COR-L47 (cell line): Measurements from ENCODE around the gene PTPRK.

Experiments
- DNase-seq: peaks from one replicate; lab custom pipeline; 2025; lab: John Stamatoyannopoulos, UW

Gene PTPRK

DNA sequence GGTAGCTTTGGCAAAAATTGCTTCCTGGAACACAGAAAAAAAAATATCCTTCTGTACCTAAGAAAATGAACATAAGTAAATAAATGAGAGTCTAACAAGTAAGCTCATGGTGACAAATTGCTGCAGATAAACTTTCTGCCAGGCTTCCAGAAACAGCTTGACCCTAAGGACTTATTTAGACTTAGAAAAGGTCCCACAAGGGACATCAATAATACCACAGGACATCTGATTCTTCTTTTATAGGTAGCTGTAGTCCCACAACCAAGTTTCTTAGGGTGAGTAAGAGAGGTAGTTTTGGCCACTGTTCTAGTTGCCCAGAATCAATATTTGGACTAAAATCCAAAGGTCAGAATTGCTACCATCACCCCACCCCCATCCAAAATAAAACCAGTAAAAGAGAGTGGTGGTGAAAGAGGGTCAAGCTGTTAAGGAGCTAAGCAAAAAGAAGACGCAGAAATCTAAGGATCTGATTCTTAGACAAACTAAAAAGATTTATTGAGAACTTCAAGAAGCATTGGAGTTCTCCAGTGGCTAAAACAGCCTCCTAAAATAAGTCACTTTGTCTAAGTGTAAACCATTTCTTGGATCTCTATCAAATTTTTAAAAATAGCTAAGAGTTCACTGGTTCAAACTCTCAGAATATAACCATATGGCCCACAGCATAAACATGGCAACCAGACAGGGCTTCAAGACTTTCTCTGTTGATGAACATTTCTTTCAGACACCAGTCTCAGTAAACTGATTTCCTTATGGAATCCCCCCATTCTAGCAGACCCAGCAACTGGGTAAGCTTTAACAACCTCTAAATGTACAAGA lies 180.6 kb downstream of the PTPRK start:
- DNase-seq = no peak

DNA sequence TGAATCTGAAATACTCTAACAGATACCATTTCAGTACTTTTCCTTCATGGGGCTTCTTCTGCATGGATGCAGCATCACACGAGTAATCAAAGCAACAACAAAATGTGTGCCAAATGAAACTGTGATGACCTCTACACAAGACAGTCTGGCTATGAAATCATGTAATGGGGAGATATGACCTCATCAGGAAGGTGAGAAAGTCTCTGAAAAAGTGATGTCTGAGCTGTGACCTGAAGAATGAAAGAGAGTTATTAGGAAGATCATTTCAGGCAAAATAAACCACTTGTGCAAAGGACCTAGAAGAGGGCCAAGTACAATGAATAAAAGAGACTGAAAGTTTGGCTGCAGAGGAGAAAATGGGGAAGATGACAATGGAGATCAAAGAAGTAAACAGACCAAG lies 182.8 kb downstream of the PTPRK start:
- no peak for DNase-seq

DNA sequence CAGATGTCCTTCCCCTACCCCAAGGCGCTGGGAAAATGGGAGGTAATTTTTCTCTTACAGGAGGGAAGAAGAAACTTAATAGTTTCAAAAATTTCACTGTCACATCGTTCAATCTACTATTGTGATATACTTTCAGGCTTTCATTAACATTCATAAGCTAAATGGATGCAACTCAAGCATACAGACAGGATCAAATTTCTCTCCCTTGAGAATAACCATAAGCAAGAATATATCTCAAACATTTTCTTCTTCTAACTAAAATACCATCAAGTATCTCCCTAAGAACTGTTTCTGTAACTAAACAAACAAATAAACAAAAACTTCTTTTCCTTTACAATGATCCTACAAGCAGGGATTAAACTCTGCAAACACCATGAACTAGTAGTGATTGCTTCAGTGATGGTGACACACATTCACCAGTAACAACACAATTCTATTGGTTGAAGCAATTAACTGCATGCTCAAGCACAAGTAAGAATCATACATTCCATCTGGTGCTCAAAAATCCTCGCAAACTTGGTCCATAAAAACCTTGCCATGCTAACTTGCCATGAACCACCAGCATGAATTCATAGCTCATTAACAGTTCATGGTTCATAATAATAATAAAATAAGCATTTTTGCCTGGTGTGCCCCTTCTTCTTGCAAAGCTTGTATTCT lies 183.8 kb downstream of the PTPRK start:
- no peak for DNase-seq

DNA sequence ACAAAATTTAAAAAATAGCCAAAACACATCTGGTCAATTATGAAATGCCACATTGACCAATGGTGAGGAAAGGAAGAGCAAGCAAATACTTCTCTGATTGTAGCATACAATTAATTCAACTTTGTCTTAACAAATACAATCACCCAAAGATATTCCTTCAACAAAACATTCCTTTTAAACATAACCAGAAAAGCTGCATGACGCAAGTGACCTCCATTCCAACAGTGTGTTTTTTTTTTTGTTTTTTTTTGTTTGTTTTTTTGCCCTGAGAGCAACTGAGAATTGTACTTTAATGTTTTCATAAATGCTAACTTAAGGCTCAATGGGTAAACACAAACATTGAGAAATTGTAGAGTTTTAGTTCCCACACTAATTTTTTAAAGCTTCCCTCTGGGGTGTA lies 184.4 kb downstream of the PTPRK start:
- DNase-seq = no peak

DNA sequence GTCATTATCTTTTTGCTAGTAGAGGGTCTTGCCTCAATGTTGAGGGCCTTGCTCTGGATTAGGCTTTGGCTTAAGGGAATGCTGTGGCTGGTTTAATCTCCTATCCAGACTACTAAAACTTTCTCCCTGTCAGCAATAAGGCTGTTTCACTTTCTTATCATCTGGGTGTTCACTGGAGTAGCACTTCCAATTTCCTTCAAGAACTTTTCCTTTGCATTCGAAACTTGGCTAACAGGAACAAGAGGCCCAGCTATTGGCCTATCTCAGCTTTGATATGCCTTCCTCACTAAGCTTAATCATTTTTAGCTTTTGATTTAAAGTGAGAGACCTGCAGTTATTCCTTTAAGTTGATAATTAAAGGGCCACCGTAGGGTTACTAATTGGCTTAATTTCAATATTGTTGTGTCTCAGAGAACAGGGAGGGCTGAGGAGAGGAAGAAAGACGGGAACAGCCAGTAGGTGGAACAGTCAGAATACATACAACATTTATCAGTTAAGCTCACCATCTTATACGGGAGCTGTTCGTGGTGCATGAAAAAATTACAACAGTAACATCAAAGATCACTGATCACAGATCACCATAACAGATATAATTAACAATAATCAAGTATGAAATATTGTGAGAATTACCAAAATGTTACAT lies 186.7 kb downstream of the PTPRK start:
- DNase-seq = no peak

DNA sequence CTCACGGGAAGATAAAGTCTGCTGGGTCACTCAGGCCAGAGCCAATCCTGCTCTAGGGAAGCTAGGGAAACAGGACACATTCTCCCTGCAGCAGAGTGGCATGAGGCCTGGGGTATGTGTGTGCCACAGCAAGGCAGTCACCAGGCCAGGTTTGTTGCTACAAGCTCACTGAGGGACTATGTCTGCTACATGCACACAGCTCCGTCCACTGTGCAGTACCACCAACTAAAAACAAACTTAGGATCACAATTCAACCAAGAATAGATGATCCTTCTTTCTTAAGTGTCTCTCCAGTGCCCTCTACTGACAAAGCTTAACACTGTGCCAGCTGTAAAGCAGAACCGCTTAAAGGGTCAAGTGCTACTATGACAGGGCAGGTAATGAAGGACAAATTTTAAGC lies 192.5 kb downstream of the PTPRK start:
- peak; percentile 15 for DNase-seq

DNA sequence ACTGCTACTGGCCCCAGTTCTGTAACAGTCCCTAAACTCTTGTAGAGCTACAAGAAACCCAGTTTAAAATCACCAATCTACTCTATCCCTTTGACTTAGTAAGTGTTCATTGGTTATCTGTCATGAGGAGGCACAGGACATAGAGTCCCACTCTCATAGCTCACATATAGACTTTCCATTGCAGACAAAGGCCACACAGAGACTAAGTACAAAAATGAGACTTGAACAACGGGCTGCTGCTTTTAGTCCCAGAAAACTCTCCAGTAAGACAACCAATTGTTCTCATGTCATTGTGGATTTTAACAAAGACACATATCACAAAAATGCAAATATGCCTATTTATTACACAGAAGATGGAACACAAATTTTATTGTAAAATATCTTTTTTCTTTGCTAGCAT lies 197.4 kb downstream of the PTPRK start:
- no peak for DNase-seq

DNA sequence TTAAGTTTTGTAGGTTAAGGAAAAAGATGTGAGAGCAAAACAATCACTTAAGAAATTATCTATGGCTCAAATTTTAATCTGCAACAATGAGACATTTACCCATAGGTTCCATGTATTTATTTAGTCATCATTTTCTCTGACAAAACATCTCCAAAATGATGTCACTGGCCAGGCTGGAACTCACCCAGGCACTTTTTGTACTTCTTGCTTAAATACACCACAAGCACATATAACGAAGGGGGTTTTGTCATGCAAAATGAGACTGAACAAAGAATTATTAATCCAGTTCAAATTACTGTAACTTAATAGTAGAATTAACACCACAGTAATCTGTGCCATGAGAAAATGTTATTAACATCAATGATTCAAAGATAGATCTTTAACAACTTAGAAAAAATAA lies 200.5 kb downstream of the PTPRK start:
- no peak for DNase-seq

DNA sequence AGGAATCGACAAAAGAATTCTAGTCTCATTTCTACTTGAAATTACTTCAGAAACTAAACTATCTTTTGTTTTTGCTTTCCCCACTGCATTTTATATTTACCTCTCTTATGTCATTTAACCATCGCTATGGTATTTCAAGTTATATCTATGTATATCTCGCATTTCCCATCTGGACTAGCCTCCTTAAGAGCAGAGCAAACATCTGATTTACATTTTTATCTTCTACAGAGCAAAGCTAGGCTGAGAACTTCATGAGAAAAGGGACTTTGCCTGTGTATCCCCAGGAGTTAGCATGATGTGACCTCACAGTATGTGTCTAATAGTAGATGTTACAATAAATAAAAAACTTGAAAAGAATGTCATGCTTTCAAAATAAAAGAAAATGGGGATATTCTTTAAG lies 201.2 kb downstream of the PTPRK start:
- DNase-seq = no peak

DNA sequence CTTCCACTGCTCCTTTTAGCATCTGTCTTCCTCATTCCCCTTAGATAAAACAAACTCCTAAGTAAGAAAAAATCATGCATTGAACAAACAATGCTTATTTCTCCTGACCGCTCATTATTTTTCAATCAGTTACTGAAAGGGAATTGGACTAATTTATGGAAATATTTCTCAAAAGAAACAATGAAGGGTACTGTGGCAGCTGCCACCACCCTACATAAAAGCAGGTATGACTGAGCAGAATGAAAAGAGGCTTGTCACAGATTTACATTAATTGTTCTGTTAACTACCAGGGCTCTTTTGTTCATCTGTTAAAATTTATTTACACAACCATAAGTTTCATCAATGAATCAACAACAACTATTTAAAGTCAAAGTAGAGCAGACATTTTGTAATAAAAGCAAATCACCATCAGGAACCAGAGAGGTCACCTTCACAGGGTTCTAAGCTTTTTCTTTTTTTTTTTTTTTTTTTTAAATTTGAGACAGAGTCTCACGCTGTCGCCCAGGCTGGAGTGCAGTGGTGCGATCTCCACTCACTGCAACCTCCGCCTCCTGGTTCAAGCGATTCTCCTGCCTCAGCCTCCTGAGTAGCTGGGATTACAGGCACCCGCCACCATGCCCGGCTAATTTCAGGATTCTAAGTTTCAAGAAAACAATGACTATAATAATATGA lies 204.0 kb downstream of the PTPRK start:
- peak; percentile 41 for DNase-seq

DNA sequence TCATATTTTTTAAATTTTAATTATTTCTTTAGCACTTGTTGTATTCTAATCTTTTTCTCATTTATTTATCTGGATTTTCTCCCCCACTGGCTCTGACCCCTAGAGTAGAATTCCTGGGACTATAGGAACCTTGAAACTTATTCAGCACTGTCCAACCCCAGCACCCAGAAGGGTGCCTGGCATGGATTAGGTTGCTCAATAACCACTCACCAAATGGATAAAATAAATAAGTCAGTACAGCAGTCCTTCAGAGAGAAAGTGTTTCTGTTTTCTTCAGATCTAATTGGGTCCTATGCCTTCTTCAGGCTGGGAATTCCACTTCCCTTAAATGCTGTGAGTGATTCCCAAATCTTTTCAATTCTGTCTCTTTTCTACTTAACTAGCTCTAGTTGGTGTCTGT lies 206.2 kb downstream of the PTPRK start:
- no peak for DNase-seq

DNA sequence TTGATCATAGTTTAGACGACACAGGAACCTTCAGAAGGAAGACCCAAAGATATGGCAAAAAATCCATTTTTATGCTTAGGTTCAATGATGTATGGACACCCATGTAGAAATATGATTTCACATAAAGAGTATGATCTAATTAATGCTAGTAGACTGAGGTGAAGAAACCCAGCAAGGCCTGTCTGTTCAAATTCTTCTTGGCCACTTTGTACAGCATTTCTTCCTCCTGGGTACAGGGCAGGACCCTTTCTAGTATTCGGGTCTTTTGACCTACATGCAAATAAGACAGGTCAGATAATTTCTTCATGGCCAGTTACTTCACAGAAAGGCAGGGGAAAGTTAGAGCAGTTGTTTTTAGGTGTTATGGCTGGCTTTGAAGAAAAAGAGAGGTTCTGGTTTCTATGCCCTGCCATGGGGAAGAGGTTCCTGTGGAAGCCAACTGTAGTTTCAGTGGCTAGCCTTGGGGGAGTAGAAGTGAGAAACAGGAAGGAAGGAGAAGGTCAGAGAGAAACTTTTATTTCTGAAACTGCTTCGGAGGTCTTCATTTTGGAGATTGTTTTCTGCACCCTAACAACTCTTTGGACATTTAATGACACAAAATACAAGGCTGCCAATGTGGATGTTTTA lies 208.3 kb downstream of the PTPRK start:
- no peak for DNase-seq

DNA sequence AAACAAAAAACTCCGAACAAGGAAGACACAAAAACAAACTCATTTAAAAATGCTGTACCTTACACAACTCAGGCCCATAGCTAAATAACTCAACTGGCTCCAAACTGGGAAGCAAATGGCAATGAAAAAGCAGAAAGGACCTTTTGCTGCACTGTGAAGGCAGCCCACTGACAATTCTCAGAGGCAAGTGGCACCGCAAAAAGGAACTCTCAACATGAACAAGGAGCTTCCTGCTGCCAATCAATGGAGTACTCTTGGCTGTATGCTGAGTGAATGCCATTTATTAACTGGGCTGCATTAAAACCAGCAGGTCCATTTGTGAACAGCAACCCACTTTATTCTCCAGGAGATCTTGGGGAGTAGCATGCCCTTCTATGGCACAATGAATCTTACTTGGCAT lies 209.9 kb downstream of the PTPRK start:
- no peak for DNase-seq

DNA sequence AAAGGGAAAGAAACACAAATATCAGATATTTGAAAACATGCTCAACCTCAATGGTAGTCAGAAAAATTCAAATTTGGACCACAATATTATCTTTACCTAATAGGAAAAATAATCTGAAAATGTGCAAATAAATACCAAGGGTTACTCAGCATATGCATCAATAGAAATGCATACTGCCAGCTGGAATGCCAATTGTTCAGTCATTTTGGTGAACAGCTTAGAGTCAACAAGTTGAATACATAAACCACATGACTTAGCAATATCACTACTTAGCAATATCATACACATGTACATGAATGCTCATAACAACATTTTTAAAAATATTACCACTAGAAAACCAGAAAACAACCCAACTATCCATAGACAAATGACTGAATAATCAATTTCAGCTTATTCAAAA lies 212.7 kb downstream of the PTPRK start:
- no peak for DNase-seq

DNA sequence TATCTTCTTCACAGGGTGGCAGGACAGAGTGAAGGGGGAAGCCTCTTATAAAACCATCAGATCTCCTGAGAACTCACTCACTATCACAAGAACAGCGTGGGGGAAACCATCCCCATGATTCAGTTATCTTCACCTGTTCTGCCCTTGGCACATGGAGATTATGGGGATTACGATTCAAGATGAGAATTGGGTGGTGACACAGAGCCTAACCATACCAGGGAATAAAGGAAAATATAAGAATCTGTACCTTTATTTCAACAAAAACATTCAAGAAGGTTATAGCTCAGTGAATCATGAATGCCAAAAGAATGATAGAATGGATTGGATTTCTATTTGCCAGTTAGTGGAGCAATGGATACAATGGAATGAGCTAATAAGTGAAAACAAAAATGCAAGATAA lies 214.4 kb downstream of the PTPRK start:
- DNase-seq = no peak

DNA sequence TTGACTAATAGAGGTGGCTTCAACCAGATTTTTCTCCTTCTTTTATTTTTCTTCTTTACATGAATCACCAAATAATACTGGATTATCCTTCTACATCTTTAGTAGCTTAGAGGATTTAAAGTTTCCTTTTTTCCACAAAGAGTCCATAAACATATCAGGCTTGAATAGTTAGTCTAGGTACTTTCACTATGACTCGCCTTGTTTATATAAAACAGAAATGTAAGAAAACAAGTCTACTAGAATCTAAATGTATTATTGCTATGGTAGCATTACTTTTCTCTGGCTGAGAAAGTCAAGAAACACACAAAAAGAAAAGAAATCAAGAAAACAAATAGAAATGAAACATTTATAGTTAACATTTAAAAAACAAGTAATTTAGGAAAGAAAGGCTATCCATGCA lies 215.2 kb downstream of the PTPRK start:
- DNase-seq = no peak

DNA sequence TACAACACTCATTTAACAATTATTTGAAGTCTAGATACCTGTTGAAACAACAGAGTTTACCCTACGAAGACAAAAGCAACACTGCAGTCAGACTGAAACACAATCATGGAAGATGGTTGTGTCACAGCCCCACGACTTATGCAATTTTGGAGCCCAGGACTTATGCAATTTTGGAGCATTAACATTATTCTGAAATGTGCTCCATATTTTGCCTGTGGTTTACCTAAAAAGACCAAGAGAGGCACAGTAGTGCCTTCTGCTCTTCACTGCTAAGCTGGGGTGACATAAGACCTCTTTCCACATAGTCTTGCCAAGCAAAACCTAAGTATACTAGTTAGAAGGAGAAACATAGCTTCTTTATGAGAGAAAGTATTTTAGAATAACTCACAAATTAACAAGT lies 216.5 kb downstream of the PTPRK start:
- no peak for DNase-seq

DNA sequence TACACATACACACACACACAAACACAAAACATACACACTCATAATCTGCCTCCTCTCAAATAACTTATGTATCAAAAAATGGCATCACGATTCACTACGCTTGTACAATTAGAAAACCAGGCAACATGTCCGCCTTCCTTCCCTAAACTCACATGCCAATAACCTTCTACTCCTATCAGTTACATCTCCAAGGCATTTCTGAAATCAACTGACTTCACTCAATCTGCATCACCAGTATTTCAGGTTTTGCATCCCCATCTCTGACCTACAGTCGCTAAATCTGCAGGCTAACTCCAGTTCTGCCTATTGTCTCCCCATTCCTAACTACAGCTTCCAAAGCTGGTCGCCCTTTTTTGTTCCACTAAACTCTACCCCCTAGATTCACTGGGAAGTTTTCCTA lies 217.5 kb downstream of the PTPRK start:
- no peak for DNase-seq

DNA sequence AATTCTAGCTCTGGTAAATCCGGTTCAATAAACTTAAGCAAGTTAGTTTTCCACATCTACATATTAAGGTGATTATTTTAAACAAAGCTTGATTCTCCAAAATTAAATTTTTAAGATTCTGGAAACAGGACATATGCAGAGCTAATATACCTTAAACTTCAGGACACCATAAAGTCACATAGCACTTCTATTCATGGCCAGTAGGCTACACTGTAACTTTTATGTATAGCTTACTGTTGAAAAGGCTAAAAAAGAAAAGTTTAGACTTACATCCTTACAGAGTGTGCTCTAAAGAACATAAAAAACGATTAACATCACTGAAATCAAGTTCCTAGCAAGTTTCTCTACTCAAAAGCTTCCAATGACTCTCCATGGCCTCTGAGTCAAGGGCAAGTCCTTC lies 224.7 kb downstream of the PTPRK start:
- DNase-seq = no peak

DNA sequence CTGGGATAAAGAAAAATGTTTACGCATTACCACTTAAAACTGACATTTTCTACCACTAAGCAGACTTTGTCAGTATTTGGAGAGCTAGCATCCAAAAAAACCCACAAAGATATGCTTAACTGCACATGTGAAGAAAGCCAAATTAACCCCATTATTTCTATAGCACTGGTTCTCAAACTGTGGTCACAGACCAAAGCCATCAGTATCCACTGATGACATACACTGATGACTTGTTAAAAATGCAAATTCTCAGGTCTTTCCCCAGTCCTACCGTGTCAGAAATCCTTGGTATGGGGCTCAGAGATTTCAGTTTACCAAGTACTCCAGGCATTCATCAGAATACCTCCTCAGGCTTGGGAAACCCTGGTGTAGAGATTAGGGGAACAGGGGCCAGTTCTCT lies 230.2 kb downstream of the PTPRK start:
- no peak for DNase-seq

DNA sequence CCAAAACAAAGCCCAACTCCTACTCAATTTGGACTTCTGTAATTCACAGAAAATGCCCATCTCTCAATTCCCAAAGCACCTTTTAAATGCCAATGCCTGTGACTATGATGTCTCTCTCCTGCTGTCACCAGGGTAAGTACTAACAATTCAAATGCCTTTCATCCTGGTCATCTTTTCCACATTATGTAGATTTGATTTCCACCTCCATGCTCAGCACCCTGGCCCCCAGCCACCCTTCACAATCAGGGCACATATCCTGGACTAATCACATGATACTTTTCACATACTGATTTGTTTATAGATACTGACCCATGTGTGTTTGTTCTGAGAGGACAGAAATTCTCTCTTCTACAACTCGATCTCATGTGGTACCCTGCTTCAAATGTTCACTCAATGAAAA lies 236.3 kb downstream of the PTPRK start:
- DNase-seq = no peak

DNA sequence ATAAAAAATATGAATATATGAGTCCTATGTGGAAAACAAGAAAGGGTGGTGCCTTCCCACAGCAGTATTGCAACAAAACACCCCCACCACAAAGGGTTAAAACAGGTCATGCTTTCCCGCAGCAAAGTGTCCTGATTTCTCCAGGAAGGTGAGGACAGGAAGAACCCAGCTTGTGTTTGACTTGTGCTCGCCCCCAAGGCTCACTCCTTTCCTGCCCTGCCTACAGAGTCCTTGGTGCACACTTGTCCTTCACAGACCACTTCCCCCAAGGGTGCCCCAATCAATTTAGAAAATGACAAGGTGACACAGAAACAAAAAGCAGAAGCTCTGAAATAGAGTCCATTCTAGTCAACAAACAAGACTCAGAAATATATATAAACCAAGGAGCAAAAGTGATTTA lies 237.4 kb downstream of the PTPRK start:
- no peak for DNase-seq
